SW480 (cell line): ENCODE measurements around the gene NPHS1.
"Not testable (repeated sequence)": the region's sequence is repeated elsewhere in the genome, so short reads cannot be mapped to it uniquely, and the experiment has no call there.

Experiments used
- DNase-seq: peaks from one replicate; pipeline ENCODE4 v3.0.0-alpha.2; 2016; ENCODE audit warnings: low spot score

The NPHS1 gene

DNA sequence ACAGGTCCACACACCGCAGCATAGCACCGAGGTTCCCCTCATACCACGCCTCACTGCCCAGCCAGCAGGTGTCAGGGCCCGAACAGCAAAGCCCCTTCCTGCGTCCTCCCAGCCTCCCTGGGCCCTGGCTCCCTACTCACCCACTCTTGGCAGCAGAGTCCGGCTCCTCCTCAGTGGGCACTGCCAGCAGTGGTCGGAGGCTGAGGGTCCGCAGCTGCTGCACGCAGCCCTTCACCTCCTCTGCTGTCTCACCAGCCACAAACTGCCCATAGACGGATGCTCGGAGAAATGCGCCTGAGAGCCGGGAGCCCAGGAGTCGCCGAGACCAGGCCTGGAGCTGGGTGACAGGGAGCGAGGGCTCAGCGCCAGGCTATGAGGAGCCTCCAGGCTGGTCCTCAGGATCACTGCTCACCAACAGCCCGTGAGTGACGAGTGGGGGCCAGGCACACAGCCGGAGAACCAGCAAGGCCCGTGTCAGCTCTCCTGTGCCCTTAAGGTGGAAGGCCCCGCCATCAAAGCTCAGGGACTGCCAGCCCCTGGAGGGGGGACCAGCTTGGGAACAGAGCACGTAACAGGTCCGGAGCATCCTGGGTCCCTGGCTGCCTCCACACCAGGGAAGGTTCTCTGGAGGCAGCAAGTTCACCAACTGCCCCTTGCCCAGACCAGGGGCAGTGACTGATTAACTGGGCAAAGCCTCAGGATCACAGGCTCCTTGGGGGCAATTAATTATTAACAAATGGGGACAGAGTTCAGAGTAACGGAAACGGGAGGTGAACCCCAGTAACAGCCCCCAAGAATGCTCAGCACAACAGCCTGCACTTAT, 39.9 kb downstream of the NPHS1 start, which contains the start of gene PRODH2:
Gene PRODH2 (minus strand): TSS at position 626 of the 823 bp plus-strand sequence. CDS start 40 bp downstream, at position 586.
- DNase-seq, result no peak

DNA sequence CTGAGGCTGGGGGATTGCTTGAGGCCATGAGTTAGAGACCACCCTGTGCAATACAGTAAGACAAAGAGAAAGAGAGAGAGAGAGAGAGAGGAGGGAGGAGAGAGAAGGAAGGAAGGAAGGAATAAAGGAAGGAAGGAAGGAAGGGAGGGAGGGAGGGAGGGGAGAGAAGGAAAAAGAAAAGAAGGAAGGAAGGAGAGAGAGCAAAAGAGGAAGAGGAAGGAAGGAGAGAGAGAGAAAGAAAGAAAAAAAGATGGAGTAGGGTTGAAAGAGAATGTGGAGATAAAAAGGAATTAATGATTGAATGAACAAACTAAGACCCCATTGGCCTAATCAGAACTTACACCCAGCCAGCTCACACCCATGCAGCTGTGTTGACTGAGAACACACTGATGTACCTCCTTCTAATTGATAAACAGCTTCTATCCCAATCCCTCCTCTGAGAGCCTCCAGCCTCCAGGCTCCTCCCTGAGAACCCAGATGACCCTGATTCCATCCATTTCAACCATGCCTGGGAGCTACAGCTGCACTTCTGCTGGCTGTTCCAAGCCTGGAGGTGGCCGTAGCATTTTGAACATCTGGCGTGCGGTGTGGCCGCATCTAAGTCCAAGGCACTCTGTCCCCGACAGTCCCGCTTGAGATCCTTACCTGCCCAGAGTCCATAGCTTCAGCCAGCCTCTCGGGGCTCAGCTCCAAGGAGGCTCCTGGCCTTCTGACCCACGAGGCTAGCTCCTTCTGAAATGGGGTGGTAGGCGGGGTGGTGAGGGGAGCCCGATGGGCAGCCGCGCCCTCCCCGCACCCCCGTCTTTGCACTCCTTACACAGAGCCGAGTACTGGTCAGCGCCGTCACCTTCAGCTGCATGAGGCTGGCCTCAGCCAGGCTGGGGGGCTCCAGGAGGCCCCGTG, 40.7 kb downstream of the NPHS1 start:
- no peak for DNase-seq

DNA sequence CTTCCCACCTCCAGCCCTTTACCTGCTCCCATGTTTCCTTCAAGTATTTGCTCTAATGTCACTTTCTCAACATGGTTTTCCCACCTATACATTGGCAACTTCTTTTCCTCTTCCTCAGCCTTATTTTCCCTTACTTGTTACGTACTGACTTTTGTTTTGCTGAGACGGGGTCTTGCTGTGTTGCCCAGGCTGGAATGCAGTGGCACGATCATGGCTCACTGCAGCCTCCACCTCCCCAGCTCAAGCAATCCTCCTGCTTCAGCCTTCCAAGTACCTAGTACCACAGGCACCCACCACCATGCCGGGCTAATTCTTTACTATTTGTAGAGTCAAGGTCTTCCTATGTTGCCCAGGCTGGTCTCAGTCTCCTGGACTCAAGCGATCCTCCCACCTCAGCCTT, 44.7 kb downstream of the NPHS1 start:
- DNase-seq, result no peak

DNA sequence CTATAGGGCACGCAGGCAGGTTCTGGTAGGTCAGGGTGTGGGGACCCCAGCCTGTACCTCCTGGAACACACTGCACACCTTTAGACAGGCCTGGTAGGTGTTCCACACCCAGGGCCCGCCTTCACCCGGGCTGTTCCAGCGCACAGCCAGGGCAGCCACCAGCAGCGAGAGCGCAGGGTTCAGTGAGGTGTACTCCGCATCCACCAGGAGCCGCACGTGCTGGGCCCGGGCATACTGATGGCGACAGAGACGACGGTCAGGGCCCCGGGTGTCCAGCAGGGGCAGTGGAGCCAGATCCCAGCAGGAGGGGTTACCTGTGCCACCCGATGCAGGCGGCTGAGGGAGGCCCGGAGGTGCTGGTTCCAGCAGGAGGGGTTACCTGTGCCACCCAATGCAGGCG, 45.7 kb downstream of the NPHS1 start:
- no peak for DNase-seq

DNA sequence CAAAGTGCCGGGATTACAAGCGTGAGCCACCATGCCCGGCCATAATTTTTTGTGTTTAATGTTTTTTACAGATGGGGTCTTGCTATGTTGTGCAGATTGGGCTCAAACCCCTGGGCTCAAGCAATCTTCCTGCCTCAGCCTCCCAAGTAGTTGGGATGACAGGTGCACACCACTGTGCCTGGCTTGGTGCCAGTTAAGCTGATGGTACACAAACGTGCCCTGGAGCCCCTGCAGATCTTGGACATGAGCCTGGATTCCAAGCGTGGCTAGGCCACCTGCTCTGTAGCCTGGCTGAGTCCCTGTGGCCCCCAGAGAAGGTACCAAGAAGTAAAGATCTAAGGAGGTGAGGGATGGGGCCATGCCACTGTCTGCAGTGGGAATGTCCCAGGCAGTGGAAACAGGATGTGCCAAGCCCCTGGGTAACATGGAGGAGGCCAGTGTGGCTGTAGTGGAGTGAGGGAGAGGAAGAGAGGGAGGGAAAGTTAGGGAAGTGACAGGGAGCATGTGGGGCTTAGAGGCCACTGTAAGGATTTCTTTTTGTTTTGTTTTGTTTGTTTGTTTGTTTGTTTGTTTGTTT, 46.7 kb downstream of the NPHS1 start:
- DNase-seq, result no peak

DNA sequence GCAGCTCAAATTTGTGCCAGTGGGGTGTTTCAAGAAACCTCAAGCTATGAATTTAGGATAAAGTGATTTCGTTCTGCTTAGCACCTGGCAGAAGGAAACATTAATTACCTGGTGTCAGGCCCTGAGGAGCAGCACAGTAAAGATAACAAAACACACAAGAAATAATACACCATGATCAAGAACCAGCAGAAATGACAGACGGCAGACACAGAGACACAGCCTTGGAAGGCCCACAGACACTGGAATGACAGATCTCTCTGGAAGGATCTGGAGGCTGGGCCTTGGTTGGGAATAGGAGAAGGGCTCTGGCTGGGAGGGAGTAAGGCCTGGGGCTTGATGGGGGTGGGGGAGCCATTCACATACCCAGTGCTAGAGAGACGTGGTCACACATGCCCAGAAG, 50.5 kb downstream of the NPHS1 start:
- DNase-seq, result no peak

DNA sequence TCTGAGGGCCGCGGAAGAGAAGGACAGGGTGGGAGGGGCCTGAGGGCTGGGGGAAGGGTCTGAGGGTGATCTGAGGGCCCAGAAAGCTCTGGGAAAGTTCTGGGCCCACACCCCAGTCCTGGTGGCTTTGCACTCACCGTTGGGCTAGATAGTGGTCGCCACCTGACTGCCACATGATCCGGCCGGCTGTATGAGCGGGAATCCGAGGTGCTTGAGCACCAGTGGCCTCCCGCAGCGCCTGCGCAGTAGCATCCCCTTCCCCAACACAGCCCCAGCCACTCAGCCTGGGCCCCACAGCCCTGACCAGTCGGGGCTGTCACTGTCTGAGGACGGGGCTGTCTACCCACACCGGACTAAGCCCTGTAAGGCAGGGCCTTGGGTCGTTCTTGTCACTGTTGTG, 54.6 kb downstream of the NPHS1 start:
- no peak for DNase-seq

DNA sequence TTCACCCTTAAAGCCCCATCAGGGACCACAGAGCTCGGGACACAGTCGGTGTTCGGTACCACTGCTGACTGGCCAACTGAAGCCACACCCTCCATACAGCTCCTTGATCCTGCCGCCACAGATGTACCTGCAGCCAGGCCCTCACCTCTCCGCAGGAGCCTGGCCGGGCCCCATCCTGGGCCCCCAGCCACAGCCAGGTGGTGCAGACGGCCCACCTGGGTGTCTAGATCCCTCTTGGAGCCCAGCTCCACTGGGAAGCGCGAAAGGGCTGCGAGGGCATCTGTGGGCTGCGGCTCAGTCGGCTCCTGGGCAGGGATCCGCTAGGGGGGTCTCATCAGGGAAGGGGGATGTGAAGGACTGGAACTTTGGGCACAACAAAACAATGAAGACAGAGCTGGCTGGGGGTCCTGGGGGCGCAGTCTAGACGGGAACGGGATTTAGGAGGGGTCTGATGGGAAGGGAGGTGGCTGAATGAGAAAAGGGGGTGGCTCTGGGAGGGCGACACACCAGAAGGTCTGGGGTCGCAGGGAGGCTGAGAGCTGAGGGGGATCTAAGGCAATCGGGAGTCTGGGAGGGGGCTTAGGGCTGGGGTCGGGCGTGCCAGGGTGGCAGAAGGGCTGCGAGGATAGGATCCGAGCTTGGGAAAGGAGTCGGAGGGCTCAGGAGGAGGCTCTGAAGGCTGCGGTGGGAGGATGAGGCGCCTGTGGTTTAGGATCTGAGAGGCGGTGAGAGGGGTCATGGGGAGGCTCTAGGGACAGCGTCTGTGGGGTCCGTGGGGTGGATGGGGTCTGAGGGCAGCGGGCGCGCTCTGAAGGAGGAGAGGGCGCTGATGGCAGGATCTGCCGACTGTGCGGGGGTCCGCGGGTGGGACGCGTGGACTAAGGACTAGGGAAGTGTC, 55.4 kb downstream of the NPHS1 start:
- no peak for DNase-seq

DNA sequence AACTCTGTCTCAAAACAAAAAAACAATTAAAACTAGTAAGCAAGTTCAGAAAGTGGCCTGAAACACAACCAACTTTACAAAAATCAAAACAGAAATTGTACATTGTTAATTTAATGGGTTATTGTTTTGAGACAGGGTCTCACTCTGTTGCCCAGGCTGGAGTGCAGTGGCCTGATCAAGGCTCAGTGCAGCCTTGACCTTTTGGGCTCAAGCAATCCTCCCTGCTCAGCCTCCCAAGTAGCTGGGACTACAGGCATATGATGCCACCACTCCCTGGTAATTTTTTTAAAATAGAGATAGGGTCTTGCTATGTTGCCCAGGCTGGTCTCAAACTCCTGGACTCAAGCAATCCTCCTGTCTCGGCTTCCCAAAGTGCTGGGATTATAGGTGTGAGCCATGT, 56.7 kb downstream of the NPHS1 start:
- not testable (repeated sequence) for DNase-seq

DNA sequence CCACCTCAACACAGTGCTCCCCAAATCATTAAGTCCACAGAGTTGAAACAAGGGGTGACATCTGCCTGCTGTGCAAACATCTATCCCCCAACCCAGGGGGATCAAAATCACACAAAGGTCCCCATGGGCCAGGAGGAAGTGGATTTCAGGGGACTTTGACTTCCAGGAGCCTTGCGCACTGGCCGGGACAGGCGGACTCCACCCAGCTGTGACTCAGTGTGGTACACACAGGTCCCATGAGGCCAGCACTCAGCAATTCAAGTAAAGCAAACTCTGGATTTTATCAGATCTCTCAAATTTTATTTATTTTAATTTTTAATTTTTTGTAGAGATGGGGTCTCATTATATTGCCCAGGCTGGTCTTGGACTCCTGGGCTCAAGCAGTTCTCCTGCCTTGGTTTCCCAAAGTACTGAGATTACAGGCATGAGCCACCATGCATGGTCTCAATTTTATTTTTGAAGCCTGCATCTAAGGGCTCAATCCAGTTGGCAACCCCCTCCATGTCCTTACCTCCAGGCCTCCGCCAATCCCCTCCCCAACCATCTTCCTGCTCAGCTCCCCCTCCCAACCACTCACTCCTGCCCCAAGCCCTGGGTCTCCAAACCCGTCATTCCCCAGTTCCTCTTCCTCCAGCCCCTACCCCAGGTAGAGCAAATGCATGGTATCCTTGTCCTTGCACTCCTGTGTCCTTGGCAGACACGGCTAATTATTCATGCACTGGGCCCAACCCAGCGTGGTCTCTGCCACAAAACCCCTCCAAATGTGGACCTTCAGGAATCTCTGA, 58.7 kb downstream of the NPHS1 start:
- DNase-seq, result no peak

DNA sequence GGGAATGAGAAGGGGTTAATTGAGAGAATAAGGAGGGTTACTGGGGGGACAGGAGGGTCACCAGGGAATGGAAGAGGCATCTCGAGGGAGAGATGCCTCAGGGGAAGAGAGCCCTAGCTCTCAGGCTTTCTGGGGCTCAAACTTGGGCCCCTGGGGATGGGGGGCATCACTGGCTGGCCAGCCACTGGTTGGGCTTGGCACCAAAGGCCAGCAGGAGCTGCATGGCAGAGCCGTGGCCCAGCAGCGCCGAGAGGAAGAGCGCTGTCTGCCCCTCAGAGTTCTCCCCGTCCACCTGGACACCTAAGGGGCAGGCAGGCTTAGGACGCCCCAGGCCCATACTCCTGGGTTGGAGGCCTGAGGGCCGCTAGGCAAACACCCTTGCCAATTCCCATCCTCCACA, 59.4 kb downstream of the NPHS1 start:
- no peak for DNase-seq

DNA sequence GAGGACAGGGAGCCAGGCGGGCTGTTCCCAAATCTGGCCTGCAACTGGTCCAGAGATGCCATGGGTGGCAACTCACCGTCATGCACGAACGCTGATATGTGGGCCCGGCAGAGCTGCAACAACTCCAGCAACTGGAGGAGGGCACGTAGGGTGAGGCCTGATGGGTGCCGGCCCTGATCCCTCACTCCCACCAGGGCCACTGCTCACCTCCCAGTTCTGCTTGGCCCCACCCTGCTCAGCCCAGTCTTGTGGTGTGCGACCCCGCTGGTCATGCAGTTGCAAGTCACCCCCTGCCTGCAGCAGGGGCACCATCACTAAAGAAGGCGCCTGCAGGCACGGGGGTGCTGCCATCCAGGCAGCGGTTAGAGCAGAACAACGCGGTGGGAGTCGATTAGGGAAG, 60.0 kb downstream of the NPHS1 start:
- no peak for DNase-seq

DNA sequence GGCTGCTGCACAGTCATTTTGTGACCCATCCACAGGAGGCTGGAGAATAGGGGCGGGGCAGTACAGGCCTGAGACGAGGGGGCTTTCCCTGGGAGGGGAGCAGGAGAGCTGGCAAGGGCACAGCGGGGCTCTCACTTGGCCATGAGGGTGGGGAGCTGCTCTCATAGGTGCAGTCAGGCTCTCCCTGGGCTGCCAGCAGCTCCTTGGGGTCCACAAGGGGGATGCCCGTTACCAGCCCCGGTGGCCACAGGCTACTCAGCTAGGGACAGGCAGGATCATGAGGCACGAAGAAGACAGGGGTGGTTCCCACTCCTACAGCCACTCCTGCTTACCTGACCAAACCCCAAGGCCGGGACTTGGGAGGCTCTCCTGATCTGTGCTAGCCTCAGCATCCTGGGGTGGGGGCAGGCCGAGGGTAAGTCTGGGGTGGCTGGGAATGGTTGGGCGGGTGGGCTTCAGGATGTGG, 60.5 kb downstream of the NPHS1 start:
- DNase-seq, result no peak

DNA sequence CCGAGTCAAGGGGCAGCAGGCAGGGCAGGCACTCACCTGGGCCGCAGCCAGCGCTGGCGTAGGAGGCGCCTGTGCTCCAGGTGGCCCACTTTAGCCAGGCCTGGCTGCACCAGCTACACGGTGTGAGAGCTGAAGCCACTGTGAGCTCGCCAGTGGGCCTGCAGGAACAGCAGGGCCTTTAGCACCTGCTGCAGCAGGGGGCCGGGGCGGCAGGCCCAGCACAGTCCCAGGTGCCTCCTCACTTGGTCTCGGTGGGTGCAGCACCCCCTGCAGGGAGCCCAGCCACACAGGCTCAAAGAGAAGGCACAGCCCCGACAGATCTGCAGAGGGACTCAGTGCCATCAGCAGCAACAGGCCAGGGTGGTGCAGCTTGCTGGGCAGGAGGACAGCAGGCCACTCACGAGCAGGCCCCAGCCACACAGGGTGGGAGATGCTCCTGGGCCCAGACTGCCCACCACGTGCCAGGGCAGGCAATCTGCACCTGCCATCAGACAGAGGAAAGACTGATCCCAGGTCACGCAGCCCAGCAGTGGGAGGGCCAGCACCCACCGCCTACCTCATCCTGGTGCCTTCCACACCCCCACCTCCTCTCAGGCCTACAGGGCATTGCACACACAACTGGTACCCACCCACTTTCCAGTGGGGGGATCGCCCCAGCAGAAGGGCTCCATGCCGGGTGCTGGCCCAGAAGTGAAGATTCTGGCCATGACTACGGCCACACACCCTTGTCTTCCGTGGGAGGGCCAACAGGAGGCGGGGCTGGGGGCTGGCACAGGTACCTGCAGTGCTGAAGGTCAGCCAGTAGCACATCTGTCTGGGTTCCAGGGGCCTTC, 61.1 kb downstream of the NPHS1 start:
- no peak for DNase-seq

DNA sequence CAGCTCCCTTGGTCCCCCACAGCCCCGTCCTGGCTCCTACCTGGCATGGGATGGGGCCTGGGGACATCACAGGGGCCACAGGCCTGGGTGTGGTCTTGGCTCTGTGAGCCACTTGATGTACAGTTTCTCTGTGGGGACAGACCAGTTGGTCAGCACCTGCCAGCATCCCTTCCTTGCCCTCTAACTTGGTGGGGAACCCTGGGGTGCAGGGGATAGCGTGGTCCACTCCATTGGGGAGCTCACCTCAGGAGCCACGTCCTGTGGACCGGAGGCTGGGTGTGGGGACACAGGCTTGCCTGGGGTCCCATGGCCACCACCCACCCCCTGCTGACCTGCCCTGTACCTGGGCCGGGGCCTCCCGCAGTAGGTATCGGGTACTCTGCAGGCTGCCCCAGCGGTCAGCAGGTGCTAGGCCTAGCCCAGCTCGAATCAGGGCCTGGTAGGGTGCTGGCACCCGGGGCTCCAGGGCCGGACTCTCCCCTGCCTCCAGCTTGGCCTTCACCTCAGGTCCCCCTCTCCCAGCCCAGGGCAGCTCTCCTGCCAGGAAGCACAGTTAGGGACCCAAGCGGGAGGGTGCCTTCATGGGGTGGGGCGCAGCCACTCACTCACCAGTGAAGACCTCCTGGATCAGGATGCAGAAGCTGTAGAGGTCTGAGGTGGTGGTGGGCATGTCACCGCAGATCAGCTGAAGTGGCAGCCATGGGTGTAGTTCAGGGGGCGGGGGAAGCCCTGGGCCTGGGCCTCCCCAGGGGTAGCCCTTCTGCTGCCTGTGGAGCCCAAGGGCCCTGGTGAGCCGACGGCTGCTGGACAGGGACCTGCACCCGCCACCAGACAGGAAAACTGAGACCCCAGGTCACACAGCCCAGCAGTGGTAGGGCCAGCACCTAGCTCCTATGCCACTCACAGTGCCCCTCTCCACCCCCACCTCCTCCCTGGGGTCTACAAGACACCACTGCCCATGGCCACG, 62.0 kb downstream of the NPHS1 start:
- DNase-seq, result no peak

DNA sequence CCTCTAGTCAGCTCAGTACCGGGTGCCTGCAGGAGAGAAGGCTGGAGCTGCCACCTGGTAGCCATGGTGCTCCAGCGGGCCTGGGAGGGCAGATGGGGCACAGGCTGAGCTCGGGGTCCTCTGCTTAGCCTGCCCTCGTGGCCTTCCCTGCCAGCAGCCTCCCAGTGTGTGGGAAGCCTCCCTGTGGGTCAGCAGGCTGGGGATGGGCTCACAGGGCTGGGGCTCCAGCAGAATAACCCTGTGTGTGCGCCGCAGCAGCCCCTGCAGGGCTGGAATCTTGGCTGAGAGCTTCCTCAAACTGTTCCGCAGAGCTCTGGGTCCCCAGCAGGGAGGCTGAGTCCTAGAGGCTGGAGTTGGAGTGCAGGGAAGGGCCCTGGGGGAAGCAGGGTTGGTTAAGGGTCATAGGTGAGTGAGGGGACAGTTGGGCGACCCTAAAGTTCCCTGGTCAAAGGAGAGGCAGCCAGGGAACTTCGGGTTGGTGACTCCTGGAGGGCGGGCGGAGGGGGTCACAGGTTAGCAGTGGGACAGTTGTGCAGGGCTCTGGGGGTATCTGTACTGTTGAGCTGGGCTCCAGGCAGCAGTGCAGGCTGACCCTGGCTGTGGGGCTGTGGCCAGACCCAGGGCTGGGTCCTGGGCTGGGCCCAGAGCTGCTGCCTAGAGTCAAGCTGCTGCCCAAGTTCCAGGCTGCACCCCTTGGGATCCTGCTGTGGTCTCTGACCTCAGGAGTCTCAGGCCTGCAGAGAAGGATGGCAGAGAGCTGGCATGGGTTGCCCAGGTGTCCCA, 62.9 kb downstream of the NPHS1 start:
- DNase-seq, result no peak

DNA sequence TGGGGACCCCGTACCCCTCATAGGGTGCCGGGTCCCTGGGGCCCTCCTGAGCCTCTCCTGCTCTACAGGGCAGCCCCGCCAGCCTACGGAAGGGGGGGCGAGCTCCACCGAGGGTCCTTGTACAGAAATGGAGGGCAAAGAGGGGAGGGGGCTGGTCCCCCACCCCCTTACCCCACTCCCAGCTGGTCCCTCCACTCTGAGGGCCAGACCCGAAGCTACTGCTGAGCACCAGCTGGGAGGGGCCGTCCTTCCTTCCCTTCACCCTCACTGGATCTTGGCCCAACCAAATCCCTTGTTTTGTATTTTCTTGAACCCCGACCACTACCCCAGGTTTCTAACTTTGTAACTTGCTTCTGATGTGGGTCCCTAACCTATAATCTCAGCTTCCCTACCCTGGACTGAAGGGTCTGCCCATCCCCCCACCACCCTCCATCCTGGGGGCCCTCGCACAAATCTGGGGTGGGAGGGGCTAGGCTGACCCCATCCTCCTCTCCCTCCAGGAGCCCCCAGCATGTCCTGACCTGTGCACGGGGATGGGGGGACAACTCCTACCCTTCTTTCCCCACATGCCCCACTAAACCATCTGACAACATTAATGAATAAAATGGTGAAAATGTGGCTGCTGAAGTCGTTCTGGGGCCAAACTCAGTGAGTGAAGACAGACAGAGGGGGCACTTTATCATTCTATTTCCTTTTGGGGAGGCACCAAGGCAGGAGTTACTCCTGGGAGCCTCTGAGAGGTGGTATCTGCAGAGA, 63.9 kb downstream of the NPHS1 start:
- DNase-seq, result no peak
